Mucosa of stomach (tissue), 1 donor: ENCODE measurements around the gene RAB40B.

Source experiments
- H3K27me3 ChIP-seq: one replicate; pipeline ENCODE4 v1.7.0; 2013; ENCODE audit warnings: mild to moderate bottlenecking, low read length; ENCODE audit not compliant: control insufficient read depth, insufficient read depth
- H3K36me3 ChIP-seq: one replicate; pipeline ENCODE4 v1.7.0; 2013; ENCODE audit warnings: low read length; ENCODE audit not compliant: control insufficient read depth, insufficient read depth
- H3K4me1 ChIP-seq: one replicate; pipeline ENCODE4 v1.7.0; 2013; ENCODE audit warnings: mild to moderate bottlenecking, low read length; ENCODE audit not compliant: control insufficient read depth, insufficient read depth
- H3K4me3 ChIP-seq: one replicate; pipeline ENCODE4 v1.7.0; 2013; ENCODE audit warnings: low read length
- H3K9ac ChIP-seq: one replicate; pipeline ENCODE4 v1.7.0; 2013; ENCODE audit warnings: mild to moderate bottlenecking, low read length, moderate library complexity
- H3K9me3 ChIP-seq: one replicate; pipeline ENCODE4 v1.7.0; 2013; ENCODE audit warnings: mild to moderate bottlenecking, low read length, moderate library complexity; ENCODE audit not compliant: control insufficient read depth
- donor health status: Pancreatic carcinoma.

The RAB40B gene

DNA sequence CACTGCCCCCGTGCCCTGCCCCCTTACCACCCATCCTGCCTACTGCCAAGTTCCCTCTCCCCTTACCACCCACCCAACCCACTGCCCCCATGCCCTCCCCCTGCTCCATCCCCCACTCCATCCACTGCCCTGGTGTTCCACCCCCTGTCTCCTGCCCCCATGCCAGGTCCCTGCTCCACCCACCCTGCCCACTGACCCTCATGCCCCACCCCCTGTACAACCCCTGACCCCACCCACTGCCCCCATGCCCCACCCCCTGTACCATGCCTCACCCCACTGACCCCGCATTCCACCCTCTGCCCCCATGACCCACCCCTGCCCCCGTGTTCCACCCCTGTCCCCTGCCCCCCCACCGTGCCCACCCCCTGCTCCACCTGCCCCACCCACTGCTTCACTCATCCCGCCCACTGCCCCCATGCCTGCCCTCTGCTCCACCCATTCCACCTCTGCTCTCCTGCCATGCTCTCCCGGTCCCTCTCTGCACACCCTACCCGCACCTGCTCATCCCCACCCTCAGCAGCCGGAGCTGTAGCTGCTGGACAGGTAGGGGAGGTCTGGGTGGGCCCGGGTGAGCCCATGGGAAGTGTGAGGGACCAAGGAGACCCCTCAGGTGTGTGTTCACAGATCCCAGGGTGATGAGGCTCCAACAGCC, 10.7 kb upstream of the RAB40B start:
- H3K9ac ChIP-seq = no peak overlapping the region
- H3K36me3 ChIP-seq = no peaks in the 10 kb centered on the region
- H3K9me3 ChIP-seq = no peaks in the 10 kb centered on the region
- no peaks in the 10 kb centered on the region for H3K27me3 ChIP-seq
- H3K4me3 ChIP-seq = no peak overlapping the region
- peaks cover 18% of the 10 kb centered on the region for H3K4me1 ChIP-seq

GRCh38 chr17:82705756-82706155, 7.3 kb upstream of the RAB40B start:
- Histone ChIP-seq H3K27me3 (no peaks in the 10 kb centered on the region), H3K9ac (no peak overlapping the region), H3K9me3 (no peaks in the 10 kb centered on the region), H3K4me3 (no peak overlapping the region), H3K4me1 (peaks cover 43% of the 10 kb centered on the region), H3K36me3 (no peaks in the 10 kb centered on the region)

DNA sequence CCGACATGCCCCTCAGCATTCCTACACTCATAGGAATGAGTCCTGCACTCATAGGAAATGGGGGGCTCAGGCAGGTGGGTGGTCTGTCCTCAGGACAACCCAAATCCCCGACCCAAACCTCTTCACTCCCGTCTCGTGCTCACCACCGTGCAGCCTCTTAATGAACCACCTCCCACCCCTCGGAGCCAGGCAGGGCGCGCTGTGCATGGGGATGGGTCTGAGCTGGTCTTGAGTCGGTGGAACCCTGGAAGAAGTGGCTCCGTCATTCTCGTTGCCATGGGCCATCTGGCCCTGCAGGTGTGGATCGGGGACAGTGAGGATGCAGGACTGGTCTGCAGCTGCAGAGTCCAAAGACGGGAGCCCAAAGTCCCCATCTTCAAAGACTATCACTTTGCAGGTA, 6.4 kb upstream of the RAB40B start:
- Histone ChIP-seq H3K36me3 (no peaks in the 10 kb centered on the region), H3K9ac (no peak overlapping the region), H3K27me3 (no peaks in the 10 kb centered on the region), H3K4me3 (no peak overlapping the region), H3K9me3 (no peaks in the 10 kb centered on the region), H3K4me1 (peaks cover 43% of the 10 kb centered on the region)

DNA sequence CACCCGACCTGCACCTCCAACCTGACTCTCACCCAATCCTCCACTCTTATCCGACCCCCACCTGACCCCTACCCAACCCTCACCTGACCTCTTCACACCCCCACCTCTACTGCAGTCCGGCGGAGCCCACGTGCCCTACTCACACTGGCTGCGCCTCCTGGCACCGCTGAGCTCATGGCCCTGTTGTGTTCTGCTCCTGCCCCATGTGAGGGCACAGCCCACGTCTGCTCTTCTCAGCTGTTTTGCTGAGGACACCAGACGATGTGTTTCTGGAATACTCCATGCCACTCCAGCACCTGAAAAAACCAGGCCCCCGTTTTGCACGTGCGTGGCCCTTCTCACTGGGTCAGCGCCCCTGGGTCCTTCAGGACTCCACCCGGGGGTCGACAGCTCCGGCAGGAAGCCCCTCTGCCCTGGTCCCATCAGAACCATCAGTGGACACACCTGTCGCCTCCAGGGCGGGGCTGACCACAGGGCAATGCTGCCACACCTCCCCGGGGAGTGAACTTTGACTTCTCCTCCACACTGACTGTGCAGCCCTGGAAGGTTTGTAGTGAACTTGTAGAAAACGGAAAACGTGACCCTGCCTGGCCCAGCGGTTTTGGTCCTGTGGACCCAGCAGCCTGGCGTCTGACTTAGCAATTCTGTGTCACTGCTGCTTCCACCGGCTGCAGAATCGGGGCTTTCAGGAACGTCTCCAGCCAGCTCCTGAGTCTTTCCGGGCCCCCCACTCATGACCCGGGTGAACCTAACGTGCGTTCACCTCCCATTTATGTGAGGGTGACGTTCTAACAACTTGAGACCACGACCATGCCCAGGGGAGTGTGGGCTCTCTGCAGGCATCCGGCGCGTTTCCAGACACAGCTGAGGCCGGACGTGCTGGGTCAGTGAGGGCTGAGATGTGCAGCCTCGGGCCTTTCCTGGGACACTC, 5.7 kb upstream of the RAB40B start:
- Histone ChIP-seq H3K4me1 (peaks cover 47% of the 10 kb centered on the region), H3K36me3 (no peaks in the 10 kb centered on the region), H3K4me3 (no peak overlapping the region), H3K27me3 (no peaks in the 10 kb centered on the region), H3K9ac (no peak overlapping the region), H3K9me3 (no peaks in the 10 kb centered on the region)

DNA sequence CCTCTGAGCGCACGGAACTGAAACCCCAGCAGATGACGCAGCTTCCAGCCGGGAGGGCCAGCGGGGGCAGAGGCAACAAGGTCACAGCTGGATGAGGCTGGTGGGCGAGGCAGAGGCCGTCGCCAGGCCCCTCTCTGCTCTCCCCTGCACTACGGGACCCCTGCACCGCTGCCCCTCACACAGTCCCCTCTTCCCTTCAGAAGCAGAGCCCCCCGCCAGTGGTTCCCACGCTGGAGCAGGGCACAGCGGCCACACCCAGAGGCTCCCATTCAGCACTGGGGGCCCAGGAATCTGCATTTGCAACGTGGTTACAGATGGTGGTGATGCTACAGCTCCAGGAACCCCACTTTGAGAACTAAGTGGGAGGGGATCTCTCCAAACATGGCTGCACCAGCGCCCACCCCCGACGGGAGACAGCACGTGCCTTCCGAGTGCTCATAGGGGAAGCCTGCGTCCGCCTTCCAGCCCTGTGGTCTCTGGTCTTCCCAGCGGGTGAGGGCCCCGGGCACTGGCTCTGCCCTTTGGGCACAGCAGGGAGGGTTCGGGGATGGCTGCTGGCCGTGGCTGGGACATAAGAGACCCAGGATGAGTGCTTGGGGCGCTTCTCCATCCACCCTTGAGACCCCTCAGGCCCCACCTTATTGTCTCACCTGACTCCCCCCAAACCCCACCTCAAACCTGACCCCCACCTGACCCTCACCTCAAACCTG, 4.7 kb upstream of the RAB40B start:
- no peaks in the 10 kb centered on the region for H3K36me3 ChIP-seq
- H3K4me1 ChIP-seq = peaks cover 48% of the 10 kb centered on the region
- H3K9ac ChIP-seq = no peak overlapping the region
- no peaks in the 10 kb centered on the region for H3K9me3 ChIP-seq
- no peak overlapping the region for H3K4me3 ChIP-seq
- no peaks in the 10 kb centered on the region for H3K27me3 ChIP-seq

- peaks cover 43% of the 10 kb centered on the region for H3K4me1 ChIP-seq
- no peak overlapping the region for H3K9ac ChIP-seq
- no peak overlapping the region for H3K4me3 ChIP-seq
- H3K36me3 ChIP-seq = no peaks in the 10 kb centered on the region
- H3K27me3 ChIP-seq = no peaks in the 10 kb centered on the region
- H3K9me3 ChIP-seq = no peaks in the 10 kb centered on the region
Observed at GRCh38 chr17:82702231-82702927, 3.9 kb upstream of the RAB40B start.

DNA sequence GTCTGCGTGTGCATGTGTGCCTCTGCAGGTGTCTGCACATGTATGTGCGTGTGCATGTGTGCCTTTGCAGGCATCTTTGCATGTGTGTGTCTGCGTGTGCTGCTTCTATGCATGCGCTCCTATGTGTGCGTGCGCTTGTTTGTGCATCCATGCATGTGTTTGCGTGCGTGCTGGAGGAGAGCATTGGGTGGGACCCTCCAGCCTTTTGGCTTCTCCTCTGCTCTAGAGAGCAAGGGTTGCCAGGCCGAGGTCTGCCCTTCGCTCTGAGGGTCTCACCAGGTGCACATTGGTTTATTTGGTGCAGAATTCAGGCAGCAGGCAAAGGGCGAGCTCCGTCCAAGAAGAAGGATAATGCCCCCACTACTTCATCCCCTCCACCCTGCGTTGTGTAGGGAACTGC, 1.1 kb upstream of the RAB40B start:
- H3K9me3 ChIP-seq = no peaks in the 10 kb centered on the region
- no peaks in the 10 kb centered on the region for H3K27me3 ChIP-seq
- H3K9ac ChIP-seq = no peak overlapping the region
- no peaks in the 10 kb centered on the region for H3K36me3 ChIP-seq
- no peak overlapping the region for H3K4me3 ChIP-seq
- H3K4me1 ChIP-seq = peaks cover 50% of the 10 kb centered on the region

DNA sequence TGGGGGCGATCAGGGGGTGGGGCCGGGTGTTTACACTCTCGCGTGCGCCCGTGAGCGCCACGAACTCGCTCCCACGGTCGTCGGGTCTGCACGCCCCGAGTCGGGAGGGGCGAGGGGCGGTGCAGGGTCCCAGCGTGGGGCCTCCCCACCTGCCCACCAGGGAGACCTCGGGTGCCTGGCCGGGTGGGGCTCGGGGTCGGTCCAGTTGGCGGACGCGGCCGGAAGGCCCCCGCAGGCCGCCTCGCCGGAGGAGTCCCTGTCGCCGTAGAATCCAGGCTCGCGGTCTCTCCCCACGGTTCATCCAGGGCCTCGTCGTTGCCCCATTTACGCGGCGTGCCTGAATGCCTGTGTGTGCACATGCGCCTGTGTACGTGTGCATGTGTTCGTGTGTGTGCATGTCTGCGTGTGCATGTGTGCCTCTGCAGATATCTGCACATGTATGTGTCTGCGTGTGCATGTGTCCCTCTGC, 510 bp upstream of the RAB40B start:
- Histone ChIP-seq H3K4me1 (peaks cover 45% of the 10 kb centered on the region), H3K36me3 (no peaks in the 10 kb centered on the region), H3K27me3 (no peaks in the 10 kb centered on the region), H3K4me3 (peak overlapping the region; percentile 41), H3K9me3 (no peaks in the 10 kb centered on the region), H3K9ac (peak overlapping the region; percentile 39)

GRCh38 chr17:82697808-82698064, 762 bp downstream of the RAB40B start:
- H3K9me3 ChIP-seq = no peaks in the 10 kb centered on the region
- H3K9ac ChIP-seq = peak overlapping the region; percentile 68
- H3K27me3 ChIP-seq = no peaks in the 10 kb centered on the region
- H3K4me3 ChIP-seq = no peak overlapping the region
- no peaks in the 10 kb centered on the region for H3K36me3 ChIP-seq
- H3K4me1 ChIP-seq = peaks cover 32% of the 10 kb centered on the region

- Histone ChIP-seq H3K27me3 (no peaks in the 10 kb centered on the region), H3K4me3 (peak overlapping the region; percentile 47), H3K9ac (peak overlapping the region; percentile 68), H3K4me1 (peaks cover 26% of the 10 kb centered on the region), H3K36me3 (no peaks in the 10 kb centered on the region), H3K9me3 (no peaks in the 10 kb centered on the region)
Observed at GRCh38 chr17:82696916-82697807, 1.3 kb downstream of the RAB40B start.

DNA sequence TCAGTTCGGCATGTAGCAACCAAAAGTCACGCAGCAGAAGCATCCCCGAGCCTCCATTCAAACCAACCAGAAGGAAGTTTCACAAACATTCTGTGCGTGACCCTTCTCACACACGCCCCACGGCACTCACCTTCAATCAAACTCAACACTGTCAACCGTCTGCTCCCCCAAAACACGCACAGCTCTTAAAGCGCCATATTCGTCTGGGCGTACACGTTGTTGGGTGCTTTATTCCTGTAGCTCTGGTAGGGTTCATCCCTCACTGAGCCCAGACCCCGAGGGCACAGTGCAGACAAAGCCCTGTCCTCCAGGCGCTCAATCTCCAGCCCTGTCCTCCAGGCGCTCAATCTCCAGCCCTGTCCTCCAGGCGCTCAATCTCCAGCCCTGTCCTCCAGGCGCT, 2.2 kb downstream of the RAB40B start:
- Histone ChIP-seq H3K27me3 (no peaks in the 10 kb centered on the region), H3K4me3 (no peak overlapping the region)

More for the DNA sequence above, 2.2 kb downstream of the RAB40B start:
- H3K36me3 ChIP-seq = no peaks in the 10 kb centered on the region
- H3K4me1 ChIP-seq = peaks cover 21% of the 10 kb centered on the region
- H3K9ac ChIP-seq = no peak overlapping the region
- H3K9me3 ChIP-seq = no peaks in the 10 kb centered on the region
